A549 (cell line): ENCODE data around the gene MED27. TPM values are rescaled to one million over a fixed set of nuclear protein-coding genes. Genes with fewer than 3 reads are reported as not detected.
A peak's percentile ranks its signal among the peaks of the same experiment; 100 is the strongest.

Experiments
- ATAC-seq, 2 experiments: fragments of 200-7000 bp in 1 of 2; fragments of >200 bp in 1 of 2; cut with Nextera tagmentation in 1 of 2; cut with Tn5 transposase in 1 of 2; 3 replicates each; pipeline versions ENCODE4 v1.8.0 to v1.9.1; 2018 to 2020; ENCODE audit warnings: mild to moderate bottlenecking in 1 of 2, moderate library complexity in 1 of 2
- CTCF ChIA-PET: fragments of 300-600 bp; sonication (Branson Sonifier 250); formaldehyde crosslinking; extraction: SDS; loops from one replicate; lab custom pipeline; 2021; ENCODE audit warnings: antibody characterized with exemption, inconsistent platforms; lab: Yijun Ruan, JAX
- POLR2A ChIA-PET: fragments of 350-600 bp; formaldehyde crosslinking; extraction: SDS; loops from one replicate; lab custom pipeline; 2021; ENCODE audit warnings: antibody characterized with exemption, inconsistent platforms; lab: Yijun Ruan, JAX
- DNase-seq, 2 experiments: peaks; one replicate each; pipeline versions ENCODE4 v3.0.0 to v3.0.0-alpha.2; 2011 to 2016; ENCODE audit warnings: low read depth in 1 of 2, low spot score in 1 of 2
- FAIRE-seq: peaks from 2 replicates; lab custom pipeline; 2011; peaks lifted over from hg19 to GRCh38; lab: Jason Lieb, UNC
- H3K27ac ChIP-seq, 2 experiments: fragments of >200 bp; sonication (Bioruptor Twin); formaldehyde crosslinking; 3 replicates each; pipeline ENCODE4 v1.5.1; 2016 to 2017
- H3K4me1 ChIP-seq: fragments of >200 bp; sonication (Bioruptor Twin); formaldehyde crosslinking; 3 replicates; pipeline ENCODE4 v1.6.1; 2016
- H3K4me2 ChIP-seq: fragments of >200 bp; sonication (Bioruptor Twin); formaldehyde crosslinking; 3 replicates; pipeline ENCODE4 v1.6.1; 2016
- H3K4me3 ChIP-seq: fragments of >200 bp; sonication (Bioruptor Twin); formaldehyde crosslinking; 3 replicates; pipeline ENCODE4 v1.5.1; 2016
- H3K9me3 ChIP-seq: fragments of >200 bp; sonication (Bioruptor Twin); formaldehyde crosslinking; 3 replicates; pipeline ENCODE4 v1.6.1; 2016
- CBX8 ChIP-seq: fragments of 200-600 bp; sonication (generic); IDR thresholded peaks from 2 replicates; pipeline ENCODE4 v1.6.1; 2016
- E2F6 ChIP-seq: IDR thresholded peaks from 2 replicates; pipeline ENCODE4 v1.6.1; 2012; ENCODE audit warnings: low read depth, borderline replicate concordance
- EHMT2 ChIP-seq: fragments of 200-600 bp; sonication (generic); IDR thresholded peaks from 2 replicates; pipeline ENCODE4 v1.6.1; 2016; ENCODE audit warnings: antibody characterized with exemption, low read depth, mild to moderate bottlenecking, moderate library complexity
- ELK1 ChIP-seq: fragments of 150-350 bp; IDR thresholded peaks from 2 replicates; pipeline ENCODE4 v1.6.1; 2014; ENCODE audit warnings: low read depth, mild to moderate bottlenecking, low read length
- EP300 ChIP-seq, 2 experiments: fragments of >200 bp; sonication (Bioruptor Twin); formaldehyde crosslinking; IDR thresholded peaks; 2 replicates in 1 of 2; 3 replicates in 1 of 2; pipeline ENCODE4 v1.6.1; 2016 to 2017
- ESRRA ChIP-seq: fragments of 150-350 bp; IDR thresholded peaks from 2 replicates; pipeline ENCODE4 v1.6.1; 2014; ENCODE audit warnings: mild to moderate bottlenecking, low read length, borderline replicate concordance
- FOSB ChIP-seq: fragments of 250-450 bp; sonication (Bioruptor Pico); IDR thresholded peaks from 2 replicates; pipeline ENCODE4 v1.5.0; 2020; ENCODE audit warnings: mild to moderate bottlenecking, moderate library complexity
- FOXS1 ChIP-seq: fragments of 250-450 bp; sonication (Bioruptor Pico); IDR thresholded peaks from 2 replicates; pipeline ENCODE4 v1.5.0; 2020; ENCODE audit warnings: mild to moderate bottlenecking, moderate library complexity
- GATA3 ChIP-seq: IDR thresholded peaks from 2 replicates; pipeline ENCODE4 v1.6.1; 2012; ENCODE audit warnings: borderline replicate concordance
- HDAC2 ChIP-seq: fragments of 200-600 bp; sonication (generic); IDR thresholded peaks from 2 replicates; pipeline ENCODE4 v1.6.1; 2016
- HEYL ChIP-seq: fragments of 250-450 bp; sonication (Bioruptor Pico); IDR thresholded peaks from 2 replicates; pipeline ENCODE4 v1.8.0; 2021; ENCODE audit warnings: mild to moderate bottlenecking, moderate library complexity
- HMGXB4 ChIP-seq: fragments of 250-450 bp; sonication (Bioruptor Pico); IDR thresholded peaks from 2 replicates; pipeline ENCODE4 v1.5.0; 2021; ENCODE audit warnings: mild to moderate bottlenecking, moderate library complexity, borderline replicate concordance
- HOXA7 ChIP-seq: fragments of 250-450 bp; sonication (Bioruptor Pico); IDR thresholded peaks from 2 replicates; pipeline ENCODE4 v1.5.0; 2020; ENCODE audit warnings: mild to moderate bottlenecking, moderate library complexity
- HOXB13 ChIP-seq: fragments of 250-450 bp; sonication (Bioruptor Pico); IDR thresholded peaks from 2 replicates; pipeline ENCODE4 v1.5.0; 2020; ENCODE audit warnings: low read depth, mild to moderate bottlenecking, moderate library complexity
- HOXB5 ChIP-seq: fragments of 250-450 bp; sonication (Bioruptor Pico); IDR thresholded peaks from 2 replicates; pipeline ENCODE4 v1.5.0; 2020; ENCODE audit warnings: mild to moderate bottlenecking, moderate library complexity
- KDM5A ChIP-seq: fragments of 200-600 bp; sonication (generic); IDR thresholded peaks from 2 replicates; pipeline ENCODE4 v1.6.1; 2016; ENCODE audit warnings: antibody characterized with exemption, mild to moderate bottlenecking
- MAFK ChIP-seq: fragments of 450-650 bp; IDR thresholded peaks from 2 replicates; pipeline ENCODE4 v1.6.1; 2014; ENCODE audit not compliant: partially characterized antibody
- MAX ChIP-seq: IDR thresholded peaks from 2 replicates; pipeline ENCODE4 v1.6.1; 2012
- MYC ChIP-seq: IDR thresholded peaks from 2 replicates; pipeline ENCODE4 v1.6.1; 2012; ENCODE audit warnings: mild to moderate bottlenecking, inconsistent platforms, low read length, improper control_type of control experiment, borderline replicate concordance
- NFE2L2 ChIP-seq: fragments of 150-350 bp; conservative IDR thresholded peaks from 2 replicates; pipeline ENCODE4 v1.6.1; 2014; ENCODE audit warnings: low read length
- NR3C1 ChIP-seq: fragments of >200 bp; sonication (Bioruptor Twin); formaldehyde crosslinking; IDR thresholded peaks from 3 replicates; pipeline ENCODE4 v1.6.1; 2017
- SMC3 ChIP-seq: fragments of >200 bp; sonication (Bioruptor Twin); formaldehyde crosslinking; IDR thresholded peaks from 3 replicates; pipeline ENCODE4 v1.6.1; 2018; ENCODE audit warnings: inconsistent platforms
- TP53 ChIP-seq: fragments of 250-450 bp; sonication (Bioruptor Pico); IDR thresholded peaks from 2 replicates; pipeline ENCODE4 v1.5.0; 2021; ENCODE audit warnings: mild to moderate bottlenecking, moderate library complexity
- ZSCAN20 ChIP-seq: fragments of 250-450 bp; sonication (Bioruptor Pico); IDR thresholded peaks from 2 replicates; pipeline ENCODE4 v1.8.0; 2022; ENCODE audit warnings: mild to moderate bottlenecking, moderate library complexity
- WGBS: methylation state at CpG from one replicate; pipeline ENCODE4 v1.1.6; 2017; ENCODE audit errors: missing lambda C conversion rate; 5-methylcytosine and 5-hydroxymethylcytosine counted together
- polyA plus RNA-seq, 4 experiments: library from polyadenylated mRNA; depleted of rRNA in 3 of 4; stranded (reverse); fragments of >200 nt; fragmentation: RNase III in 1 of 4; extraction: RNeasy Plus Mini Kit Qiagen cat#74134 plus additional on column Dnase treatment in 1 of 4; gene quantifications; 2 replicates in 3 of 4; 3 replicates in 1 of 4; pipeline ENCODE4 v1.2.3, GENCODE V29; 2011 to 2017

The MED27 gene
- polyA plus RNA-seq, 2 of the 4 experiments (the other 2 are of a cell fraction) = 24.2 to 37.8 TPM

- no peak for DNase-seq
- ATAC-seq = no peak
- Histone ChIP-seq H3K27ac (peak overlapping the region; percentile 72 to 83), H3K9me3 (peaks cover 6% of the 10 kb centered on the region; the same call in 1 of the 3 replicates), H3K4me1 (peaks cover 50% of the 10 kb centered on the region), H3K4me2 (peak overlapping the region; percentile 85)
- FAIRE-seq = no peak
- no peak for TF ChIP-seq HOXB13 (CRISPR knock-in tag)
- no peak for TF ChIP-seq GATA3
- TF ChIP-seq, all 56 proteins: peak for 0
- H3K4me3 ChIP-seq = 0 out of 3 replicates have a peak overlapping the region, but pooled peaks have one; percentile 2
- ChIA-PET POLR2A (no interaction called here), CTCF (interaction anchor here (0.9 to 1.7 kb wide), 6 partner anchors 12 to 229 kb away, joined by 3 to 6 read pairs (median 5); no protein-coding TSS in a partner anchor)
- 89% methylated on average over 5 of the region's 5 CpGs for WGBS
Measured at GRCh38 chr9:132007371-132008025, 72.2 kb downstream of the MED27 start.

GRCh38 chr9:132006677-132007370 is 72.8 kb downstream of the MED27 start:
- no peak for DNase-seq
- ATAC-seq = no peak
- H3K4me1 ChIP-seq = peaks cover 47% of the 10 kb centered on the region
- ChIA-PET POLR2A (no interaction called here), CTCF (interaction anchor here (0.7 to 1.2 kb wide), 2 partner anchors 14 to 26 kb away, joined by 3 read pairs; no protein-coding TSS in a partner anchor)
- FAIRE-seq = no peak
- H3K4me3 ChIP-seq = no peak overlapping the region
- peak; percentile 35 for TF ChIP-seq MAFK
- TF ChIP-seq NR3C1 = no peak
- H3K9me3 ChIP-seq = peaks cover 6% of the 10 kb centered on the region; the same call in 1 of the 3 replicates
- WGBS = 94% methylated on average over 9 of the region's 9 CpGs
- peak overlapping the region; percentile 85 for H3K4me2 ChIP-seq
- peak overlapping the region; percentile 72 to 83; a peak in 4 of 6 replicates for H3K27ac ChIP-seq

GRCh38 chr9:132005899-132006298 is 73.8 kb downstream of the MED27 start:
- FAIRE-seq = no peak
- ChIA-PET POLR2A (no interaction called here), CTCF (interaction anchor here (0.7 kb wide), 1 partner anchor 15 kb away, joined by 3 read pairs; no protein-coding TSS in a partner anchor)
- Histone ChIP-seq H3K9me3 (peaks cover 4% of the 10 kb centered on the region; the same call in 1 of the 3 replicates), H3K4me3 (no peak overlapping the region), H3K4me1 (peaks cover 54% of the 10 kb centered on the region), H3K4me2 (peak overlapping the region; percentile 47), H3K27ac (peak overlapping the region; percentile 63 to 83; a peak in 5 of 6 replicates)
- DNase-seq = no peak
- no peak for ATAC-seq
- no peak for TF ChIP-seq EP300 (IDR thresholded peaks at IDR 0.05)
- TF ChIP-seq HOXA7 (CRISPR knock-in tag) = no peak
- TF ChIP-seq NFE2L2 = peak; percentile 68
- no peak for TF ChIP-seq ELK1
- no peak for TF ChIP-seq FOSB (CRISPR knock-in tag)
- TF ChIP-seq E2F6 = no peak
- TF ChIP-seq SMC3 = no peak
- TF ChIP-seq MAFK = peak; percentile 89
- no peak for TF ChIP-seq FOXS1 (CRISPR knock-in tag)
- 79% methylated on average over 6 of the region's 6 CpGs for WGBS

- 89% methylated on average over 5 of the region's 5 CpGs for WGBS
- POLR2A ChIA-PET = no interaction called here
- Histone ChIP-seq H3K4me3 (no peak overlapping the region), H3K4me1 (peaks cover 50% of the 10 kb centered on the region), H3K9me3 (0 out of 3 replicates have a peak, but pooled peaks cover under 1% of the 10 kb centered on the region), H3K27ac (peak overlapping the region in 1 of 2 experiments; percentile 83; a peak in 3 of 6 replicates), H3K4me2 (no peak overlapping the region)
- DNase-seq (no peak), ATAC-seq (no peak), FAIRE-seq (no peak)
- CTCF ChIA-PET = no interaction called here
- TF ChIP-seq FOXS1 (CRISPR knock-in tag) = no peak
- no peak for TF ChIP-seq ELK1
- TF ChIP-seq MAX = no peak
- TF ChIP-seq EP300 (IDR thresholded peaks at IDR 0.05) = no peak
- no peak for TF ChIP-seq ESRRA
- TF ChIP-seq EHMT2 = no peak
- no peak for TF ChIP-seq HDAC2
- TF ChIP-seq TP53 (CRISPR knock-in tag) = no peak
- no peak for TF ChIP-seq ZSCAN20 (CRISPR knock-in tag)
- no peak for TF ChIP-seq CBX8
- no peak for TF ChIP-seq HMGXB4 (CRISPR knock-in tag)
- no peak for TF ChIP-seq MYC
- TF ChIP-seq HEYL = no peak
- no peak for TF ChIP-seq HOXB5 (CRISPR knock-in tag)
- no peak for TF ChIP-seq KDM5A
Measured at GRCh38 chr9:132004323-132004722, 75.3 kb downstream of the MED27 start.
